Panc1 (cell line): ENCODE data around the gene NRP2.

Source experiments
- POLR2AphosphoS5 ChIP-seq: IDR thresholded peaks from 2 replicates; pipeline ENCODE4 v1.6.1; 2012; ENCODE audit warnings: mild to moderate bottlenecking, low read depth, low read length, moderate library complexity
- TF ChIP-seq, protein P1 (sequence below): fragments of 450-650 bp; IDR thresholded peaks from 2 replicates; pipeline ENCODE4 v1.5.1; 2017; ENCODE audit warnings: mild to moderate bottlenecking
- TF ChIP-seq, protein P2 (sequence below), 2 experiments: IDR thresholded peaks; 2 replicates each; pipeline ENCODE4 v1.6.1; 2011 to 2012; ENCODE audit warnings: low read depth in 2 of 2, control low read depth in 1 of 2, low read length in 1 of 2, mild to moderate bottlenecking in 1 of 2, moderate library complexity in 1 of 2; ENCODE audit not compliant: insufficient read depth in 1 of 2

DNA sequence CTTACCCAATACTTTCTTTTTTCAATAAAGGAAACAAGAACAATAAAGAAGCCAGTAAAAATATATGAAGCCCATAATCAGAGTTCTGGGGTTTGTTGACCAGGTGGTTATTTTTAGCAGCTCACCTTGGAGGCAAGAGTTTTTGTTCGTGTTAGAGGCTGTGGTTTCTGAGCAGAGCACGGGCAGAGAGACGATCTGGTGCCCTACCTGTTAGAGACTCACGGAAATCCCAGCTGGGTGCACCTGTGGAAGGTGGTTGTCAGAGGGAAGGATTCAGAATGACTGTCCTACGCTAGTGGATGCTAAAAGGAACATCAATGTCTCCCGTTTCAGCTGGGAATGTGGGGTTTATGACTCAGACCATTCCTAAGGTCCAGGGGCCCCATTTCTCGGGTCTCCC is 87.6 kb downstream of the NRP2 start:
- TF ChIP-seq, protein P1, sequence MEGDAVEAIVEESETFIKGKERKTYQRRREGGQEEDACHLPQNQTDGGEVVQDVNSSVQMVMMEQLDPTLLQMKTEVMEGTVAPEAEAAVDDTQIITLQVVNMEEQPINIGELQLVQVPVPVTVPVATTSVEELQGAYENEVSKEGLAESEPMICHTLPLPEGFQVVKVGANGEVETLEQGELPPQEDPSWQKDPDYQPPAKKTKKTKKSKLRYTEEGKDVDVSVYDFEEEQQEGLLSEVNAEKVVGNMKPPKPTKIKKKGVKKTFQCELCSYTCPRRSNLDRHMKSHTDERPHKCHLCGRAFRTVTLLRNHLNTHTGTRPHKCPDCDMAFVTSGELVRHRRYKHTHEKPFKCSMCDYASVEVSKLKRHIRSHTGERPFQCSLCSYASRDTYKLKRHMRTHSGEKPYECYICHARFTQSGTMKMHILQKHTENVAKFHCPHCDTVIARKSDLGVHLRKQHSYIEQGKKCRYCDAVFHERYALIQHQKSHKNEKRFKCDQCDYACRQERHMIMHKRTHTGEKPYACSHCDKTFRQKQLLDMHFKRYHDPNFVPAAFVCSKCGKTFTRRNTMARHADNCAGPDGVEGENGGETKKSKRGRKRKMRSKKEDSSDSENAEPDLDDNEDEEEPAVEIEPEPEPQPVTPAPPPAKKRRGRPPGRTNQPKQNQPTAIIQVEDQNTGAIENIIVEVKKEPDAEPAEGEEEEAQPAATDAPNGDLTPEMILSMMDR = no peak
- no peak for TF ChIP-seq POLR2AphosphoS5
- TF ChIP-seq, protein P2, sequence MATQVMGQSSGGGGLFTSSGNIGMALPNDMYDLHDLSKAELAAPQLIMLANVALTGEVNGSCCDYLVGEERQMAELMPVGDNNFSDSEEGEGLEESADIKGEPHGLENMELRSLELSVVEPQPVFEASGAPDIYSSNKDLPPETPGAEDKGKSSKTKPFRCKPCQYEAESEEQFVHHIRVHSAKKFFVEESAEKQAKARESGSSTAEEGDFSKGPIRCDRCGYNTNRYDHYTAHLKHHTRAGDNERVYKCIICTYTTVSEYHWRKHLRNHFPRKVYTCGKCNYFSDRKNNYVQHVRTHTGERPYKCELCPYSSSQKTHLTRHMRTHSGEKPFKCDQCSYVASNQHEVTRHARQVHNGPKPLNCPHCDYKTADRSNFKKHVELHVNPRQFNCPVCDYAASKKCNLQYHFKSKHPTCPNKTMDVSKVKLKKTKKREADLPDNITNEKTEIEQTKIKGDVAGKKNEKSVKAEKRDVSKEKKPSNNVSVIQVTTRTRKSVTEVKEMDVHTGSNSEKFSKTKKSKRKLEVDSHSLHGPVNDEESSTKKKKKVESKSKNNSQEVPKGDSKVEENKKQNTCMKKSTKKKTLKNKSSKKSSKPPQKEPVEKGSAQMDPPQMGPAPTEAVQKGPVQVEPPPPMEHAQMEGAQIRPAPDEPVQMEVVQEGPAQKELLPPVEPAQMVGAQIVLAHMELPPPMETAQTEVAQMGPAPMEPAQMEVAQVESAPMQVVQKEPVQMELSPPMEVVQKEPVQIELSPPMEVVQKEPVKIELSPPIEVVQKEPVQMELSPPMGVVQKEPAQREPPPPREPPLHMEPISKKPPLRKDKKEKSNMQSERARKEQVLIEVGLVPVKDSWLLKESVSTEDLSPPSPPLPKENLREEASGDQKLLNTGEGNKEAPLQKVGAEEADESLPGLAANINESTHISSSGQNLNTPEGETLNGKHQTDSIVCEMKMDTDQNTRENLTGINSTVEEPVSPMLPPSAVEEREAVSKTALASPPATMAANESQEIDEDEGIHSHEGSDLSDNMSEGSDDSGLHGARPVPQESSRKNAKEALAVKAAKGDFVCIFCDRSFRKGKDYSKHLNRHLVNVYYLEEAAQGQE (IDR thresholded peaks at IDR 0.05; ENCODE audit: insufficient read depth in 1 of 2, low read depth in 2 of 2, low read length in 1 of 2) = no peak
